IMR-90 (cell line): ENCODE data around the gene NOD1. TPM values are rescaled to one million over a fixed set of nuclear protein-coding genes. Genes with fewer than 3 reads are reported as not detected.

Experiments used
- ATAC-seq: fragments of 200-7000 bp; cut with Tn5 transposase; 2 replicates; pipeline ENCODE4 v1.9.1; 2020; ENCODE audit warnings: low read depth, mild to moderate bottlenecking, moderate library complexity
- BruUV-seq: library from RNA; stranded (reverse); fragments of 400-500 nt; replicated peaks from 2 replicates; lab custom pipeline; 2021; lab: Mats Ljungman, UMichigan
- CTCF ChIA-PET: fragments of 300-600 bp; formaldehyde crosslinking; extraction: SDS; loops from one replicate; lab custom pipeline; 2021; ENCODE audit warnings: antibody characterized with exemption; lab: Yijun Ruan, JAX
- POLR2A ChIA-PET: fragments of 300-600 bp; sonication (Branson Sonifier 250); formaldehyde crosslinking; loops from one replicate; lab custom pipeline; 2022; ENCODE audit warnings: antibody characterized with exemption; ENCODE audit not compliant: unreplicated experiment; lab: Charles Lee
- DNase-seq: peaks from one replicate; pipeline ENCODE4 v3.0.0; 2013
- H2AFZ ChIP-seq: replicated peaks from 2 replicates; pipeline ENCODE3; 2013; ENCODE audit warnings: low read length, mild to moderate bottlenecking; ENCODE audit not compliant: poor library complexity
- H2AK5ac ChIP-seq: 2 replicates; pipeline ENCODE4 v1.6.1; 2013; ENCODE audit warnings: low read depth, low read length, inconsistent platforms
- H2AK9ac ChIP-seq: replicated peaks from 2 replicates; pipeline ENCODE3; 2013; ENCODE audit warnings: mild to moderate bottlenecking, low read depth, low read length, moderate library complexity; ENCODE audit not compliant: poor library complexity
- H2BK120ac ChIP-seq: 2 replicates; pipeline ENCODE4 v1.6.1; 2013; ENCODE audit warnings: low read depth, low read length, inconsistent platforms
- H2BK15ac ChIP-seq: 3 replicates; pipeline ENCODE4 v1.6.1; 2013; ENCODE audit warnings: low read depth, low read length, inconsistent platforms
- H2BK20ac ChIP-seq: 2 replicates; pipeline ENCODE4 v1.6.1; 2013; ENCODE audit warnings: low read depth, mild to moderate bottlenecking, inconsistent platforms, low read length, moderate library complexity
- H2BK5ac ChIP-seq: 2 replicates; pipeline ENCODE4 v1.6.1; 2013; ENCODE audit warnings: mild to moderate bottlenecking, low read depth, low read length, inconsistent platforms; ENCODE audit not compliant: poor library complexity, severe bottlenecking
- H3K14ac ChIP-seq: replicated peaks from 2 replicates; pipeline ENCODE4 v1.6.1; 2013; ENCODE audit warnings: low read depth, low read length, inconsistent platforms
- H3K18ac ChIP-seq: 2 replicates; pipeline ENCODE4 v1.6.1; 2013; ENCODE audit warnings: low read depth, low read length, control low read depth
- H3K23ac ChIP-seq: 2 replicates; pipeline ENCODE4 v1.6.1; 2013; ENCODE audit warnings: low read depth, low read length, inconsistent platforms
- H3K27ac ChIP-seq: 2 replicates; pipeline ENCODE4 v1.5.1; 2013; ENCODE audit warnings: mild to moderate bottlenecking, control low read depth, low read length; ENCODE audit not compliant: insufficient read depth
- H3K27me3 ChIP-seq: 2 replicates; pipeline ENCODE4 v1.6.1; 2013; ENCODE audit warnings: low read length; ENCODE audit not compliant: control insufficient read depth, insufficient read depth
- H3K36me3 ChIP-seq: 2 replicates; pipeline ENCODE4 v1.6.1; 2013; ENCODE audit warnings: low read length, mixed read lengths; ENCODE audit not compliant: control insufficient read depth, insufficient read depth
- H3K4ac ChIP-seq: 2 replicates; pipeline ENCODE4 v1.6.1; 2013; ENCODE audit warnings: low read depth, low read length, inconsistent platforms
- H3K4me1 ChIP-seq: 2 replicates; pipeline ENCODE4 v1.6.1; 2013; ENCODE audit warnings: low read length, mixed read lengths; ENCODE audit not compliant: control insufficient read depth, insufficient read depth
- H3K4me2 ChIP-seq: 2 replicates; pipeline ENCODE4 v1.6.1; 2013; ENCODE audit warnings: low read depth, mild to moderate bottlenecking, control low read depth, low read length, moderate library complexity
- H3K4me3 ChIP-seq: 2 replicates; pipeline ENCODE4 v1.5.1; 2013; ENCODE audit warnings: low read depth, mild to moderate bottlenecking, control low read depth, low read length, moderate library complexity; ENCODE audit not compliant: insufficient read depth
- H3K56ac ChIP-seq: 2 replicates; pipeline ENCODE4 v1.6.1; 2013; ENCODE audit warnings: low read length, inconsistent platforms; ENCODE audit not compliant: insufficient read depth; ENCODE audit errors: extremely low read depth
- H3K79me1 ChIP-seq, 2 experiments: 2 replicates each; pipeline ENCODE4 v1.6.1; 2013; ENCODE audit warnings: low read length in 2 of 2, inconsistent platforms in 1 of 2, low read depth in 1 of 2
- H3K9ac ChIP-seq: 2 replicates; pipeline ENCODE4 v1.6.1; 2013; ENCODE audit warnings: low read depth, low read length, control low read depth
- H3K9me1 ChIP-seq: 2 replicates; pipeline ENCODE4 v1.6.1; 2013; ENCODE audit warnings: low read length, inconsistent platforms; ENCODE audit not compliant: insufficient read depth
- H3K9me3 ChIP-seq: 2 replicates; pipeline ENCODE4 v1.6.1; 2013; ENCODE audit warnings: low read length; ENCODE audit not compliant: control insufficient read depth, insufficient read depth
- H4K20me1 ChIP-seq: 2 replicates; pipeline ENCODE4 v1.6.1; 2013; ENCODE audit warnings: low read length, inconsistent platforms; ENCODE audit not compliant: insufficient read depth
- H4K5ac ChIP-seq: 2 replicates; pipeline ENCODE4 v1.6.1; 2013; ENCODE audit warnings: mild to moderate bottlenecking, low read depth, low read length, control low read depth
- H4K8ac ChIP-seq, 2 experiments: 2 replicates each; pipeline ENCODE4 v1.6.1; 2013; ENCODE audit warnings: low read depth in 2 of 2, low read length in 2 of 2, control low read depth in 1 of 2, inconsistent platforms in 1 of 2
- H4K91ac ChIP-seq: 2 replicates; pipeline ENCODE4 v1.6.1; 2013; ENCODE audit warnings: low read depth, low read length, inconsistent platforms; ENCODE audit not compliant: insufficient read depth
- CEBPB ChIP-seq: IDR thresholded peaks from 2 replicates; pipeline ENCODE4 v1.6.1; 2012; ENCODE audit warnings: low read depth, low read length, improper control_type of control experiment
- CHD1 ChIP-seq: IDR thresholded peaks from 2 replicates; pipeline ENCODE4 v1.6.1; 2012; ENCODE audit warnings: low read depth, low read length, improper control_type of control experiment
- FOS ChIP-seq: fragments of 150-350 bp; IDR thresholded peaks from 2 replicates; pipeline ENCODE4 v1.6.1; 2016; ENCODE audit warnings: low read depth, low read length
- NFE2L2 ChIP-seq: fragments of 150-350 bp; IDR thresholded peaks from 2 replicates; pipeline ENCODE4 v1.6.1; 2016; ENCODE audit warnings: low read depth, mild to moderate bottlenecking, low read length
- POLR2A ChIP-seq: IDR thresholded peaks from 2 replicates; pipeline ENCODE4 v1.6.1; 2012; ENCODE audit warnings: mild to moderate bottlenecking, low read depth, low read length
- RFX5 ChIP-seq: IDR thresholded peaks from 2 replicates; pipeline ENCODE4 v1.8.0; 2012; ENCODE audit warnings: low read depth, mild to moderate bottlenecking, low read length, moderate library complexity
- SMC3 ChIP-seq: fragments of 150-350 bp; IDR thresholded peaks from 2 replicates; pipeline ENCODE4 v1.6.1; 2016; ENCODE audit warnings: low read depth, mild to moderate bottlenecking, antibody characterized with exemption, low read length, moderate library complexity
- WGBS, 2 experiments: methylation state at CpG; one replicate each; pipeline versions ENCODE4 v1.1.5 to v1.1.7; 2013; ENCODE audit warnings: missing lambda C conversion rate in 2 of 2; ENCODE audit not compliant: insufficient read length in 1 of 2; ENCODE audit errors: extremely low coverage in 2 of 2; 5-methylcytosine and 5-hydroxymethylcytosine counted together
- dilution Hi-C: fragments of 300-500 bp; cut with HindIII; formaldehyde crosslinking; loops from one replicate; pipeline ENCODE4 v1.14.3; 2018; ENCODE audit warnings: low sequenced_read_pairs; ENCODE audit not compliant: unreplicated experiment
- in situ Hi-C: fragments of 300-500 bp; cut with MboI; formaldehyde crosslinking; loops from 3 replicates; pipeline ENCODE4 v1.14.3; 2019; ENCODE audit warnings: low sequenced_read_pairs, inconsistent platforms, mixed read lengths
- intact Hi-C: fragments of 100-400 bp; cut with micrococcal nuclease; formaldehyde crosslinking; loops from 2 replicates; pipeline ENCODE4 v1.10.0; 2022
- polyA plus RNA-seq, 3 experiments: library from polyadenylated mRNA; depleted of rRNA; stranded (reverse); fragments of >200 nt; gene quantifications; 2 replicates each; pipeline ENCODE4 v1.2.3, GENCODE V29; 2012; ENCODE audit warnings: low replicate concordance in 1 of 3
- total RNA-seq: library from RNA; depleted of rRNA; stranded (reverse); fragments of >200 nt; gene quantifications from 2 replicates; pipeline ENCODE4 v1.2.3, GENCODE V29; 2012
- TF ChIP-seq, protein P1 (sequence below): fragments of 150-350 bp; IDR thresholded peaks from 2 replicates; pipeline ENCODE4 v1.6.1; 2016; ENCODE audit warnings: low read depth, mild to moderate bottlenecking, low read length, moderate library complexity, borderline replicate concordance
- TF ChIP-seq, protein P2 (sequence below): fragments of 150-350 bp; IDR thresholded peaks from 2 replicates; pipeline ENCODE4 v1.6.1; 2017; ENCODE audit warnings: mild to moderate bottlenecking, antibody characterized with exemption, low read length, low read depth

NOD1 gene
- total and polyA plus RNA-seq, 2 of the 4 experiments (the other 2 are of a cell fraction): 1.8 to 3.0 TPM

DNA sequence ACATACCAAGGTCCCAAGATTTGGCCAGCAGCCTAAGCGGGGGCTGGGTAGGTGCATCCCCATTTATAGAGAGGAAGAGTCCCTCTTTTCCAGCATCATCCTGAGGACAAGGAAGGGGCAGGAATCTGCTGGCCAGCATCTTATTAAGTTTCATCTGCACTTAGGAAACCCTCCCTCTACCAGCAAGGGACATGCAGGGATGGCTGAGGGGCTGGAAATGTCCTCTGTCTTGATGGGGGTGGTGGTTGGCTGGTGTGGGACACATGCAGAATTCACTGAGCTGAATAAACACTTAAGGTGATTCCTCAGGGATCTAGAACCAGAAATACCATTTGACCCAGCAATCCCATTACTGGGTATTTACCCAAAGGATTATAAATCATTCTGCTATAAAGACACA is 42.1 kb downstream of the NOD1 start:
- peaks cover 4% of the 10 kb centered on the region; the same call in 1 of the 2 replicates for H3K4me1 ChIP-seq
- no peaks in the 10 kb centered on the region for H3K9me1 ChIP-seq
- H3K9ac ChIP-seq: no peak overlapping the region
- no peak overlapping the region for H3K4ac ChIP-seq
- intact Hi-C loops (no loop called here), in situ Hi-C loops (no loop called here), dilution Hi-C loops (no loop called here)
- peaks cover 19% of the 10 kb centered on the region; the same call in 1 of the 2 replicates for H3K36me3 ChIP-seq
- H4K20me1 ChIP-seq: no peaks in the 10 kb centered on the region
- no peak for DNase-seq
- H4K91ac ChIP-seq: no peak overlapping the region
- no peaks in the 10 kb centered on the region for H3K9me3 ChIP-seq
- TF ChIP-seq, protein P1, sequence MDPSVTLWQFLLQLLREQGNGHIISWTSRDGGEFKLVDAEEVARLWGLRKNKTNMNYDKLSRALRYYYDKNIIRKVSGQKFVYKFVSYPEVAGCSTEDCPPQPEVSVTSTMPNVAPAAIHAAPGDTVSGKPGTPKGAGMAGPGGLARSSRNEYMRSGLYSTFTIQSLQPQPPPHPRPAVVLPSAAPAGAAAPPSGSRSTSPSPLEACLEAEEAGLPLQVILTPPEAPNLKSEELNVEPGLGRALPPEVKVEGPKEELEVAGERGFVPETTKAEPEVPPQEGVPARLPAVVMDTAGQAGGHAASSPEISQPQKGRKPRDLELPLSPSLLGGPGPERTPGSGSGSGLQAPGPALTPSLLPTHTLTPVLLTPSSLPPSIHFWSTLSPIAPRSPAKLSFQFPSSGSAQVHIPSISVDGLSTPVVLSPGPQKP: no peak
- no peak for TF ChIP-seq SMC3
- no peak for TF ChIP-seq NFE2L2
- no peak for TF ChIP-seq CEBPB
- no peak for TF ChIP-seq CHD1
- TF ChIP-seq, protein P2, sequence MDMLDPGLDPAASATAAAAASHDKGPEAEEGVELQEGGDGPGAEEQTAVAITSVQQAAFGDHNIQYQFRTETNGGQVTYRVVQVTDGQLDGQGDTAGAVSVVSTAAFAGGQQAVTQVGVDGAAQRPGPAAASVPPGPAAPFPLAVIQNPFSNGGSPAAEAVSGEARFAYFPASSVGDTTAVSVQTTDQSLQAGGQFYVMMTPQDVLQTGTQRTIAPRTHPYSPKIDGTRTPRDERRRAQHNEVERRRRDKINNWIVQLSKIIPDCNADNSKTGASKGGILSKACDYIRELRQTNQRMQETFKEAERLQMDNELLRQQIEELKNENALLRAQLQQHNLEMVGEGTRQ: no peak
- TF ChIP-seq RFX5: no peak
- no peak for TF ChIP-seq FOS
- no peak for TF ChIP-seq POLR2A
- no peak overlapping the region for H2BK15ac ChIP-seq
- no peak overlapping the region for H2BK120ac ChIP-seq
- H3K14ac ChIP-seq: no peak overlapping the region
- no peak overlapping the region for H3K18ac ChIP-seq
- H4K5ac ChIP-seq: no peak overlapping the region
- H2AK5ac ChIP-seq: no peak overlapping the region
- no peak overlapping the region for H3K23ac ChIP-seq
- H2AK9ac ChIP-seq: no peak overlapping the region
- ATAC-seq: no peak
- no peak overlapping the region for H2BK20ac ChIP-seq
- POLR2A ChIA-PET: no interaction called here
- H2AFZ ChIP-seq: no peak overlapping the region
- no TSS peak for BruUV-seq
- no peak overlapping the region for H3K4me3 ChIP-seq
- no peak overlapping the region for H3K27ac ChIP-seq
- no CpG with 5 or more reads among the region's 1 CpG for WGBS, 2 experiments
- H3K27me3 ChIP-seq: no peaks in the 10 kb centered on the region
- H4K8ac ChIP-seq: no peak overlapping the region
- no peak overlapping the region for H3K56ac ChIP-seq
- no peak overlapping the region for H2BK5ac ChIP-seq
- no peaks in the 10 kb centered on the region for H3K79me1 ChIP-seq
- no peak overlapping the region for H3K4me2 ChIP-seq
- CTCF ChIA-PET: no interaction called here
